ENCODE measurements around the gene CCDC174.

DNA sequence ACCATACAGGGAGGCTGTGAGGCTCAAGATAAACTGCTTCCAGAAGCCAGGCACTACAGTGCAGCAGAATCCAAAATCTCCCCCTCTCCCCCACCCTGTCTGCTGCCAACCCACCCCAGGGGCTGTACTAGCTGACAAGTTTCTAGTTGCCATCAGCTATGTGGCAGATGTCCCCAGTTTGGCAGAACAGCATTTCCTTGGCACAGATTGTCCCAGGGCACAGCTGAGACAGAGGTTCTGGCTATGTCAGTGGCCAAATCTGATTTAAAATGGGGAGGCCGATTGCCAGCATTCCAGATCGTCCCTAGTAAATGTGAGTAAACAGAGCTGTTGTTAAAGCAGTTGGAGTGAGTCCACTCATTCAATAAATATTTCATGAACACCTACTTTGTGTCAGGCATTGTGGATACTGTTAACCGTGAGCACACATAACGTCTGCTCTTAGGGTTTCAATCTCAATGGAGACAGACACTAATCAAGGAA is 28.0 kb upstream of the CCDC174 start:
- TF ChIP-seq, protein P1, sequence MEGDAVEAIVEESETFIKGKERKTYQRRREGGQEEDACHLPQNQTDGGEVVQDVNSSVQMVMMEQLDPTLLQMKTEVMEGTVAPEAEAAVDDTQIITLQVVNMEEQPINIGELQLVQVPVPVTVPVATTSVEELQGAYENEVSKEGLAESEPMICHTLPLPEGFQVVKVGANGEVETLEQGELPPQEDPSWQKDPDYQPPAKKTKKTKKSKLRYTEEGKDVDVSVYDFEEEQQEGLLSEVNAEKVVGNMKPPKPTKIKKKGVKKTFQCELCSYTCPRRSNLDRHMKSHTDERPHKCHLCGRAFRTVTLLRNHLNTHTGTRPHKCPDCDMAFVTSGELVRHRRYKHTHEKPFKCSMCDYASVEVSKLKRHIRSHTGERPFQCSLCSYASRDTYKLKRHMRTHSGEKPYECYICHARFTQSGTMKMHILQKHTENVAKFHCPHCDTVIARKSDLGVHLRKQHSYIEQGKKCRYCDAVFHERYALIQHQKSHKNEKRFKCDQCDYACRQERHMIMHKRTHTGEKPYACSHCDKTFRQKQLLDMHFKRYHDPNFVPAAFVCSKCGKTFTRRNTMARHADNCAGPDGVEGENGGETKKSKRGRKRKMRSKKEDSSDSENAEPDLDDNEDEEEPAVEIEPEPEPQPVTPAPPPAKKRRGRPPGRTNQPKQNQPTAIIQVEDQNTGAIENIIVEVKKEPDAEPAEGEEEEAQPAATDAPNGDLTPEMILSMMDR (IDR thresholded peaks at IDR 0.05; ENCODE audit: low read depth, low read length, poor library complexity, severe bottlenecking): no peak
- no peak for TF ChIP-seq EZH2phosphoT487 (IDR thresholded peaks at IDR 0.05; ENCODE audit: borderline replicate concordance, low read length)
